ENCODE measurements around the gene WDR45B.

GRCh38 chr17:82594571-82594970, 53.7 kb downstream of the WDR45B start:
- TF ChIP-seq POLR2A (IDR thresholded peaks at IDR 0.05), result no peak
- TF ChIP-seq, protein P1, sequence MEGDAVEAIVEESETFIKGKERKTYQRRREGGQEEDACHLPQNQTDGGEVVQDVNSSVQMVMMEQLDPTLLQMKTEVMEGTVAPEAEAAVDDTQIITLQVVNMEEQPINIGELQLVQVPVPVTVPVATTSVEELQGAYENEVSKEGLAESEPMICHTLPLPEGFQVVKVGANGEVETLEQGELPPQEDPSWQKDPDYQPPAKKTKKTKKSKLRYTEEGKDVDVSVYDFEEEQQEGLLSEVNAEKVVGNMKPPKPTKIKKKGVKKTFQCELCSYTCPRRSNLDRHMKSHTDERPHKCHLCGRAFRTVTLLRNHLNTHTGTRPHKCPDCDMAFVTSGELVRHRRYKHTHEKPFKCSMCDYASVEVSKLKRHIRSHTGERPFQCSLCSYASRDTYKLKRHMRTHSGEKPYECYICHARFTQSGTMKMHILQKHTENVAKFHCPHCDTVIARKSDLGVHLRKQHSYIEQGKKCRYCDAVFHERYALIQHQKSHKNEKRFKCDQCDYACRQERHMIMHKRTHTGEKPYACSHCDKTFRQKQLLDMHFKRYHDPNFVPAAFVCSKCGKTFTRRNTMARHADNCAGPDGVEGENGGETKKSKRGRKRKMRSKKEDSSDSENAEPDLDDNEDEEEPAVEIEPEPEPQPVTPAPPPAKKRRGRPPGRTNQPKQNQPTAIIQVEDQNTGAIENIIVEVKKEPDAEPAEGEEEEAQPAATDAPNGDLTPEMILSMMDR (IDR thresholded peaks at IDR 0.05), result no peak

All from Peyer's patch (tissue), 4 donors.